Body of pancreas (tissue), 4 donors: ENCODE data around the gene RAB11FIP3.

ENCODE experiments used
- CTCF ChIP-seq, 7 experiments: fragments of 450-650 bp in 4 of 7; fragments of 200-600 bp in 3 of 7; sonication (generic) in 3 of 7; IDR thresholded peaks; one replicate each; pipeline ENCODE4 v1.5.1; 2016 to 2019; ENCODE audit warnings: antibody characterized with exemption in 7 of 7
- POLR2A ChIP-seq, 3 donors: fragments of 450-650 bp; IDR thresholded peaks; one replicate each; pipeline ENCODE4 v1.6.1; 2016; ENCODE audit warnings: antibody characterized with exemption in 3 of 3, mild to moderate bottlenecking in 2 of 3

- TF ChIP-seq CTCF (IDR thresholded peaks at IDR 0.05) = no peak
- TF ChIP-seq POLR2A (IDR thresholded peaks at IDR 0.05) = no peak
Observed at GRCh38 chr16:496097-496886, 70.8 kb downstream of the RAB11FIP3 start.
